RKO (cell line): ENCODE measurements around the gene CARM1.
"Not testable (repeated sequence)": the region's sequence is repeated elsewhere in the genome, so short reads cannot be mapped to it uniquely, and the experiment has no call there.

Experiments used
- DNase-seq: peaks from one replicate; pipeline ENCODE4 v3.0.0-alpha.2; 2016; ENCODE audit warnings: low spot score

The CARM1 gene

DNA sequence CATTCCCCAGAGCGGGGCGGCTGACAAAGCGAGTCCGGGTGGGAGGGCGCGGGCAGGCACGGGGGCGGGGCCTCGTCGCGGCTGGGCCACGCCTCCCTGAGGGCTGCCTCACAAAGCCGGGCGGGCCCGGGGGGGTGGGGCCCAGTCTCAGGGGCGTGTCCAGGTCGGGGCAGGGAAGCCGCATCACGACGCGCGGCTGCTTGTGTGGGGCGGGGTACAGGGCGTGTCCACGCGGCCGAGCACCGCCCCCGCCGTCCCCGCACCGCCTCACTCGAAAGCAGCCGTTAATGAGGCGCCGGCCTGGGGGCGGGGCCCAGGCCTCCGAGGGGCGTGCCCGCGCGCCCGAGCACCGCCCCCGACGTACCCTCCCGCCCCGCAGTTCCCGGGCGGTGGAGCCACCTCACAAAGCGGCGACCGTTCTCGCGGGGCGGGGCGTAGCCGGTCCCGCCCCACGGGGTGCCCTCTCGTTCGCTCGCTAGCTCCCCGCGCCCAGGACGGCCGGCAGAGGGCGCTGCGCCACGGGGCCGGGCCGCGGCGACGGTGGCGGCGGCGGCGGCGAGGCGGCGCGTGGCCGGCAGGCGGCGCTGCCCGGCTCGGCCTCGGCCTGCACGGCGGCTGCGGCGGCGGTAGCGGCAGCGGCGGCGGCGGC is at the start of gene CARM1:
TSS of gene CARM1 (plus strand) at position 599 of the 649 bp plus-strand sequence. CDS start 150 bp downstream, outside the sequence.
- DNase-seq: peak; percentile 94

- no peak for DNase-seq
These were observed 47.7 kb upstream of the CARM1 start for GRCh38 chr19:10823690-10824089.

DNA sequence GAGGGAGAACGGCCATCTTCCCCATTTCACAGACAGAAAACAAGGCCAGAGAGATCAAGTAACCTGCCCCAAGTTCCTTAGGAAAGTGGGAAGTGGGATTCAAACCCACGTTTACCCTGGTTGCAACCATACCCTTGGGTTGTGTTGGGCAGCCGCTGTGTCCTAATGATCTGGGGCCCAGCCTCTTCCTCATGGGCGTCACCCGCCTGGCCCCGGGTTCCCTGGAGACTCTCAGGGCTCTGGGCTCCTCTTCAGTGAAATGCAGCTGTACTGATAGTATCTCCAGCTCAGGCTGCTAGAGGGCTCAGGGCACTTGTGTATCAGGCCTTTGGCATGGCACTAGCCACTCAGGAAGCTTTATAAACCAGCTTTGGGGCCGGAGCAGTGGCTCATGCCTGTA is 45.1 kb upstream of the CARM1 start:
- DNase-seq: no peak

- no peak for DNase-seq
These were observed 44.5 kb upstream of the CARM1 start for GRCh38 chr19:10826846-10827245.

- DNase-seq: no peak
These were observed 42.2 kb upstream of the CARM1 start for GRCh38 chr19:10828981-10829821.

DNA sequence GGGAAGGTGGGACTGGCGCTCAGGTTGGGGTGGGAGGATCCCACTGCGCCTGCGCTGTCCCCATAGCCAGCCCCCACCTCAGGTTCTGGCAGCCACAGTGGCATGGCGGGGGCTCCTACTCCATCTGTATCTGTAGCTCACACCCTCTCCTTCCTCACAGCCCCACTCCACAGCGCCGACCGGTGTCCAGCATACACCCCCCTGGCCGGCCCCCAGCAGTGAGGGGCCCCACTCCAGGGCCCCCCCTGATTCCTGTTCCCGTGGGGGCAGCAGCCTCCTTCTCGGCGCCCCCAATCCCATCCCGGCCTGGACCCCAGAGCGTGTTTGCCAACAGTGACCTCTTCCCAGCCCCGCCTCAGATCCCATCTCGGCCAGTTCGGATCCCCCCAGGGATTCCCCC is 41.4 kb upstream of the CARM1 start:
- DNase-seq: no peak

GRCh38 chr19:10830370-10830769 is 41.0 kb upstream of the CARM1 start:
- no peak for DNase-seq

DNA sequence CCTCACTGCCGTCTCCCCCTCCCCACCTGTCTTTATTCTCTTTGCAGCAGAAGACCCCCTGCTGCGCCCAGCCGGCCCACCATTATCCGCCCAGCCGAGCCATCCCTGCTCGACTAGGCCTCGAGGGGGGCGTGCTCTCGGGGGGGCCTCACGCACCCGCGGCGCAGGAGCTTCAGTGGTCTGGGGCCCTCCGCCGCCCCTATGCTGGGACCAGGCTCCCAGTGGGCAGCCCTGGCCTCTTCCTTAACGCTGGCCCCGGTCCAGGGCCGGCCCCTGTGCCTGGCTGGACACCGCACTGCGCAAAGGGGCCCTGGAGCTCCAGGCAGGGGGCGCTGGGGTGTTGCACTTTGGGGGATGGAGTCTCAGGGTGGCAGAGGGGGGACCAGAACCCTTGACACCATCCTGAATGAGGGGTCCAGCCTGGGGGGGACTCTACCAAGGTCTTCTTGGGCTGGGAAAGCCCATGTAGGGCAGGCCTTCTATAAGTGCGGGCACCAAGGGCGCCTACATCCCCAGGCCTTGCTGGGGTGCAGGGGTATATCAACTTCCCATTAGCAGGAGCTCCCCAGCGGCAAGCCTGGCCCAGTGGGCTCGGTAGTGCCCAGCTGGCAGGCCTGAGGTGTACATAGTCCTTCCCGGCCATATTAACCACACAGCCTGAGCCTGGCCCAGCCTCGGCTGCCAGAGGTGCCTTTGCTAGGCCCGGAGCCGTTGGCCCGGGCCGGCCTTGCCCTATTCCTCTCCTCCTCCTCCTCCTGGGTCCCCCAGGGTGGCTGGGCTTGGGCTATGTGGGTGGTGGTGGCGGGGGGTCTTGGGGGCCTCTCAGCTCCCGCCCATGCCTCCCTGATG is 40.2 kb upstream of the CARM1 start:
- no peak for DNase-seq

- no peak for DNase-seq
These were observed 39.1 kb upstream of the CARM1 start for GRCh38 chr19:10831987-10832938.

DNA sequence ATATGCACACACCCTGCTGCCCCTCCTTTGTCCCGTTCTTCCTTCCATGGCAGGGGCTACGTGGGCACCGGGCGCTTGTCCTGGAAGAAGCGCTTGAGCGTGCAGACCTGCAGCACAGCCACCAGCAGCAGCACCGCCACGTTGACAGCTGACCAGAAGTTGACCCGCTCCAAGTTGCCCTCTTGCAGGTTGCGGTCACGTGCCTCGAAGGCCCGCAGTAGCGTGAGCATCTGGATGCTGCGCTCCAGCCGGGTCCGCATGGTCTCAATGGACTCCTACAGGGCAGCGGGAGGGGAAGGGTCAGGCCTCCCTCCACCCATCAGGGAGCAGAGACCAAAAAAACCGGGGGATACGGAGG is 38.4 kb upstream of the CARM1 start:
- DNase-seq: no peak

GRCh38 chr19:10835089-10835753 is 36.1 kb upstream of the CARM1 start:
- no peak for DNase-seq

GRCh38 chr19:10835754-10836478 is 35.4 kb upstream of the CARM1 start, which contains the start of gene TMED1:
Gene TMED1 (minus strand): TSS chr19:10836212. CDS start chr19:10836191, 21 bp downstream.
- DNase-seq: peak; percentile 100

- DNase-seq: peak; percentile 92
These were observed 34.6 kb upstream of the CARM1 start for GRCh38 chr19:10836479-10837330.

- DNase-seq: not testable (repeated sequence)
These were observed 33.7 kb upstream of the CARM1 start for GRCh38 chr19:10837649-10838048.

DNA sequence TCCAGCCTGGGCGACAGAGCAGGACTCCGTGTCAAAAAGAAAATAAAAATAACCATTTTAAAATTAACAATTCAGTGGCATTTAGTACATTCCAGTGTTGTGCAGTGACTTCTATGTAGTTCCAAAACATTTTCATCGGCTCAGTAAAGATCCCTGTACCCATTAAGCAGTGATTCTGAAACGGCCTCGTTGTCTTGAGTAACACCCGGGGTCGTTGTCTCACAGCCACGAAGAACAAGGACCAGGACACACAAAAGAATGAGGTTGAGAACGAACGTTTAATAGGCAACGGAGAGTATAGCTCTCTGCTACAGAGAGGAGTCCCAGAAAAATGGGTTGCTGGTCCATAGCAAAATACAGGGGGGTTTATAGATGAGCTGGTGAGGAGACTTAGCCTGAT is 33.0 kb upstream of the CARM1 start:
- DNase-seq: no peak

DNA sequence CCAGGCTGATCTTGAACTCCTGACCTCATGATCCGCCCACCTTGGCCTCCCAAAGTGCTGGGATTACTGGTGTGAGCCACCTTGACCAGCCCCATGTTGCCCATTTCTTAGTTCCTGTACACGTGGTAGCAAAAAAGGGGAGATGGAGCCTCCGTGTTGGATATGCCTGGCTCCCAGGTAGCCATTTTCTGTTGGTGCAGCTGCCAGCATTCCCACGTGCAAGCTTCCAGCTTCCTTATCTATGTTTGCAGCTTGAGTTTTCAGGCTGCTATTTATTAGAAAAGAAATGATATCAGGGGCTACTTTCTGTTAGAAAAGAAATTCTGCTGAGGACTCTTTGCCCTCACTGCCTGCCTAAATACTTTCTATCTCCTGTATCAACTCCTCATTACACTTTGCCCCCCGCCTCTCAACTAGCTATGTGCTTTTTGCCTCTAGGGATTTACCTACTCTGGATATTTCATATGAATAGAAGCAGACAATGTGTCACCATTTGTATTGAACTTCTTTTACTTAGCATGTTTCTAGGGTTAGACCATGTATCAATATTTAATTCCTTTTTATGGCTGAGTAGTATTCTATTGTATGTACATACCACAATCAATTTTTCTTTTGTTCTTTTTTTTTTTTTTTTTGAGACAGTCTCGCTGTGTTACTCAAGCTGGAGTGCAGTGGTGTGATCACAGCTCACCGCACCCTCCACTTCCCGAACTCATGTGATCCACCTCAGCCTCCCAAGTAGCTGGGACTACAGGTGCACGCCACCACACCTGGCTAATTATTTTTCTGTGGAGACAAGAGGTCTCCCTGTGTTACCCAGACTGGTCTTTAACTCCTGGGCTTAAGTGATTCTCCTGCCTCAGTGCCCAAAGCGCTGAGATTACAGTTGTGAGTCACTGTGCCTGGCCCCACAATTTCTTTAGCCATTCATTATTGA is 32.0 kb upstream of the CARM1 start:
- no peak for DNase-seq

GRCh38 chr19:10842788-10843187 is 28.6 kb upstream of the CARM1 start:
- no peak for DNase-seq
